Erythroblast (primary cell): ENCODE data around the gene VAC14.

ENCODE experiments used
- DNase-seq, 2 experiments: peaks; one replicate each; lab custom pipeline; 2025; lab: John Stamatoyannopoulos, UW
- GATA1 ChIP-seq: IDR thresholded peaks from 2 replicates; pipeline ENCODE4 v1.6.1; 2011; ENCODE audit warnings: low read depth, mild to moderate bottlenecking, control low read depth, low read length, moderate library complexity
- POLR2A ChIP-seq: IDR thresholded peaks from 2 replicates; pipeline ENCODE4 v1.6.1; 2011; ENCODE audit warnings: mild to moderate bottlenecking, low read length

VAC14 gene

DNA sequence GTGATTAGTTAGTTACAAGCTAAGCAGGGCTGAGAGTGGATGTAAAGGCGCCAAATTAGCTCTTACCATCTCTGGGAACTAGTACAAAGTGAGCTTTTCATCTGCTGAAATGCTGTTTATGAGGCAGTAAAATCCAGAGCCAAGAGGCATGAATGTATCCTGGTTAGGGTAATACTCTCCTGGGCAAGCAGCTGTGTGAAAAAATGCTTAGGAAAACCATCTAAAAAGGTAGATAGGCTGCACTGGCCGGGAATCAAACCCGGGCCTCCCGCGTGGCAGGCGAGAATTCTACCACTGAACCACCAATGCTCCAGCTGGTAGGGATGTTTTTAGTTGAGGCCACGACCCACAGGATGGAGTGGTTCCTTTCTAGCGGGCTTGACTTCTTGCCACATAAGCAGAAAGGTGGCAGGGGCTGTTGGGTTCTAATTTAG lies 23.0 kb downstream of the VAC14 start:
- no peak for DNase-seq
- TF ChIP-seq GATA1 (no peak), POLR2A (no peak)

DNA sequence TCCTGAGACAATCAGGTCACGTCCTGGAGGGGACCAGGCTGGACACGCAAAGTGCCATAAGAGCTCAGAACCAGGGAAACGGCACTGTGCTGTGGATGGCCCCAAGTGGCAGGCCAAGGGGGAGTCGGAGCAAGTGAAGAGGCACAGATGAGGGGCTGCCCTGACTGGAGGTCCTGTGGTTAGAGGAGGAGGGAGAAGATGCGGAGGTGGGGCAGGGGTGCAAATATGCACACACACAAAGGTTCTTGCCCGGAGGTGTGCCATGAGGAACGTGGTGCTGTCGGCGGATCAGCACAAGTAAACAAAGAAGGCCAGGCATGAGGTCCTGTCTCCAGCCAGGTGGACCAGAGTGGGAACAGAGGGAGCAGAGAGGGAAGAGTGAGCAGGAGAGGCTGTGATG lies 23.5 kb downstream of the VAC14 start:
- no peak for DNase-seq
- TF ChIP-seq GATA1 (no peak), POLR2A (no peak)

GRCh38 chr16:70775399-70775798 lies 25.6 kb downstream of the VAC14 start:
- no peak for TF ChIP-seq POLR2A
- no peak for TF ChIP-seq GATA1
- no peak for DNase-seq

DNA sequence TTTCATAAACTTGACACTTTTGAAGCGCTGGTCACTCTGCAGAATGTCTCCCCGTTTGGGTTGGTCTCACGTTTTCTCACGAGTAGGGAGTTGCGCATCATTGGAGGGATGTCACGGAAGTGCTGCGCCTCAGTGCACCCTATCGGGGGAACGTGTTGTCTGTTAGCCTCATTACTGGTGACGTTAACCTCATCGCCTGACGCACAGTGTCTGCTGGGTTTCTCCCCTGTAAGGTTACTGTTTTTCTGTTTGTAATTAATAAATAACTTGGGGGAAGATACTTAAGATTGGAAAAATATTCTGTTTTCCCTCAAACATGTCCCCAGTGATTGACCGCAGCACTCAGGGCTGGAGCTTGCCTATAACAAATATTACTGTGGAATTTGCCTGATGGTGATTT lies 26.7 kb downstream of the VAC14 start:
- DNase-seq = no peak
- TF ChIP-seq GATA1 (no peak), POLR2A (no peak)

GRCh38 chr16:70772493-70772892 lies 28.5 kb downstream of the VAC14 start:
- peak in 1 of 2 experiments; percentile 13 for DNase-seq

DNA sequence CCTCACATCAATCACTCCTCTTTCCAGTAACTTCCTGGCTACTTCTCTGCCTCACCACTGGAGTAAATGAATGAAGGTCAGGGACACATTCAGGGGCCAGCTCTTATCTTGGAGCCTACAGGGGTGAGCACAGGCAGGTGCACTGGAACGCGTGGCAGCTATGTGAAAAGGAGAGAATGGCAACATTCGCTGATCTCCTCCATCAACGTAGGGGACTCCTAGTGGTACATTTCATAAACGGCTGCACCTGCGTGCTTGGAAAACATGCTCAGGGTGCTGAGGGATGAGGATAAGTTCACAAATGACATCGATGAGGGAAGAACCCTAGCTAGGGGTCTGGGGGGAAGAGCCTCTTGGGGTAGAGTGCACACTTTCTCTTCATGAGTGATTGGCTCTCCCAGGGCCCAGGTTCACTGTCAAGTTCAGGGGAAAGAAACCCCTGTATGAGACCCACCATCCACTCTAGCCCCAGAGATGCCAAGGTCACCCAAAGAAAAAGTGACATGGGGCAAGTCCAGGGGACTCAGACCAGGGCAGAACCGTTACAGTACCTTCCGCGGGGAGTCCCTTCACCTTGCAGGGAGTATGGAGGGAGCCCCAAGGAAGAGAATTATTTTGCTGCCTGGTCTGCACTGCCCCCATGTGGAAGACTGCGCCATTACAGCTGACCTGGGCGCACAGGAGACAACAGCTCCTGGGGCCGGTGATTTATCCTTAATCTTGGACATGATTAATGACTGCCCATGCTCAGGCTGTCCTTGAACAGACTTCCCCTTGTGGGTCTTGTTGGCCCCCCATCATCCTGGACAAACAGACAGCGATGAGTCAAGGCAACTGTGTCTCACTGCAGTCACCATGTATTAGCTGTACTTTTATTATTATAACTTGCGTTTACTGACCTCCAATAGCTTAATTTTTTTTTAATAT lies 30.1 kb downstream of the VAC14 start:
- no peak for TF ChIP-seq GATA1
- no peak for TF ChIP-seq POLR2A
- DNase-seq = peak; percentile 59 to 79

More at GRCh38 chr16:70772493-70772892, 28.5 kb downstream of the VAC14 start:
- no peak for TF ChIP-seq POLR2A
- TF ChIP-seq GATA1 = no peak

DNA sequence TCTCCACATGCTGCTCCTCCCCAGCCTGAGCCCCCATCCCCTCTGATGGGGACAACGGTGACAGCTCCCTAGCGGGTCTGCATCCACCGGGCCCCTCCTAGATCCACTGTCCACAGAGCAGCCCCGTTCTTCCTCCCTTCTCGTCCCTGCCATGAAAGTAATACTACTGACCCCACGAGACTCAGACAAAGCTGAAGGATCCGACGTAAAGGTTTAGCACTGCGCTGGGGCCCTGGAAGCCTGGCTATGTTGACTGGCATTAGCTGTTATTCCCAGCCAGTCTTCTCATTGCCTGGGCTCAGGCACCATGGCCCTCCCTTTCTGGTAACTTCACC lies 30.7 kb downstream of the VAC14 start:
- TF ChIP-seq GATA1 = no peak
- TF ChIP-seq POLR2A = no peak
- DNase-seq = no peak

- no peak for DNase-seq
- no peak for TF ChIP-seq POLR2A
- no peak for TF ChIP-seq GATA1
Observed at GRCh38 chr16:70769761-70770160, 31.2 kb downstream of the VAC14 start.

GRCh38 chr16:70769131-70769530 lies 31.8 kb downstream of the VAC14 start:
- no peak for TF ChIP-seq POLR2A
- no peak for DNase-seq

- no peak for TF ChIP-seq POLR2A
- TF ChIP-seq GATA1 = no peak
- no peak for DNase-seq
Observed at GRCh38 chr16:70768203-70768580, 32.8 kb downstream of the VAC14 start.

DNA sequence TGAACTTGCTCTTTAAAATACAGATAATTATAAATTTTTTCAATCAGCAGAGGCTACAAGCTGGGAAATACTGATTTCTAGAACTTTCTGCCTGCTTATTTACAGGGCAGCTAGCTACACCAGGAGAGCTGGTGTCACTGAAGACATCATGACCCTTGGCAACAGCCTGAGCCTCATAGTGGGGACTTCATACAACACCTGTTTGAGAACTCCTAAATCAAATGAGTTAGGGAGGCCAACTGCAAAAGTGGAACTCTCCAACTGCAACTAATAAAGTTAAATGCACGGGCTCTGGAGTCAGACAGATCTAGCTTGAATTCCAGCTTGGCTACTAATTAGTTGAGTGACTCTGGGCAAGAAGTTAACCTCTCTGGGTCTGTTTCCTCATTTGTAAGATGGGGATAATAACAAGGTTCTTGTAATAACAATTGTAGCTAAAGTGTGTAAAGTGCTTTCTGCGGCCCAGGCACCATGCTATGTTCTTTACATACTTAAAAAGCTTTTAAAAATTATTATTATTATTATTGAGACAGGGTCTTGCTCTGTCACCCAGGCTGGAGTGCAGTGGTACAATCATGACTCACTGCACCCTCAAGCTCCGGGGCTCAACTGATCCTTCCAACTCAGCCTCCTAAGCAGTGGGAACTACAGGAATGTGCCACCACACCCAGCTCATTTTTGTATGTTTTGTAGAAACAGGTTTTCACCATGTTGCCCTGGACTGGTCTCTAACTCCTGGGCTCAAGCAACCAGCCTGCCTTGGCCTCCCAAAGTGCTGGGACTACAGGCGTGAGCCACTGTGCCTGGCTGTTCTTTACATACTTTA lies 33.4 kb downstream of the VAC14 start:
- DNase-seq = no peak
- TF ChIP-seq GATA1 (no peak), POLR2A (no peak)

DNA sequence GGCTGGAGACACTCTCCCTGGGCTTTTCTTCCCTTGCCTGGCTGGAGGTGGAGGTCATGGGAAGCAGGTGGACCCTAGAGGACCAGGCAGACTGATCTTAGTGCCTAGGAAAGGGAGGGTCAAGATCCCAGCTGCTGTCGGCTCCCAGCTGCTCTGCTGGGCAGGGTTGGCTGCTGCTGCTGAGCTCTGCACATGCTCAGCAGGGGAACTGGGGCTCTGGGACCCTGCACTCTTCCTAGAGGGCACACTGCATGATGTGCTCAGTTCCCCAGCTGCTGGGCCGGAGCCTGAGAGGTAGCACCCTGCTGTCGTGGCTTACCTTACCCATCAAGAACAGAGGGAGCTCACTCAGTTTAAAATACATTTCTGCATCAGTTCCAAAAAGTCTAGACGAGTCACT lies 34.3 kb downstream of the VAC14 start:
- no peak for DNase-seq
- no peak for TF ChIP-seq GATA1

GRCh38 chr16:70766176-70766575 lies 34.8 kb downstream of the VAC14 start:
- no peak for DNase-seq
- TF ChIP-seq POLR2A (no peak), GATA1 (no peak)

DNA sequence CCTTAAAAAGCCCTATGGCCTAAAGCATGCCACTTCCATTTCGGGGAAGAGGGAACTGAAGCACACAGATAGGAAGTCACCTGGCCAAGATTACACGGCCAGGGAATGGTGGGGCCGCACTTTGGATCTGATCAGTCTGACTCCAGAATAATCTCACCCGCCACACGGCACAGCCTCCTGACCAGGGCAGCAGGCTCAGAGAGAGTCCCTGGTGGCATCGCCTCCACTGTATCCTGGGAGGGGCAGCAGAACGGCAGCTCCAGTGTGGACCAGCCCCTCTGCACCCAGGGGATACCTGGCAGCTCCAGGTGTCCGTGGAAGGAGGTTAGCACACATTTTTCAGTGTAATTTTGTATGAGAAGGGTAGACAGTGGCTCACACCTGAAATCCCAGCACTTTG lies 35.5 kb downstream of the VAC14 start:
- TF ChIP-seq GATA1 (no peak), POLR2A (no peak)
- no peak for DNase-seq
